Stimulated activated CD4-positive, alpha-beta T cell treated with anti-CD3 and anti-CD28 coated beads, Interleukin-4, amount 100 ng/mL, for 24 hours (primary cell): ENCODE data around the gene ZNF236.
A peak's percentile ranks its signal among the peaks of the same experiment; 100 is the strongest.

Experiments used
- DNase-seq: peaks from one replicate; pipeline ENCODE4 v3.0.0-alpha.2; 2020

The ZNF236 gene

DNA sequence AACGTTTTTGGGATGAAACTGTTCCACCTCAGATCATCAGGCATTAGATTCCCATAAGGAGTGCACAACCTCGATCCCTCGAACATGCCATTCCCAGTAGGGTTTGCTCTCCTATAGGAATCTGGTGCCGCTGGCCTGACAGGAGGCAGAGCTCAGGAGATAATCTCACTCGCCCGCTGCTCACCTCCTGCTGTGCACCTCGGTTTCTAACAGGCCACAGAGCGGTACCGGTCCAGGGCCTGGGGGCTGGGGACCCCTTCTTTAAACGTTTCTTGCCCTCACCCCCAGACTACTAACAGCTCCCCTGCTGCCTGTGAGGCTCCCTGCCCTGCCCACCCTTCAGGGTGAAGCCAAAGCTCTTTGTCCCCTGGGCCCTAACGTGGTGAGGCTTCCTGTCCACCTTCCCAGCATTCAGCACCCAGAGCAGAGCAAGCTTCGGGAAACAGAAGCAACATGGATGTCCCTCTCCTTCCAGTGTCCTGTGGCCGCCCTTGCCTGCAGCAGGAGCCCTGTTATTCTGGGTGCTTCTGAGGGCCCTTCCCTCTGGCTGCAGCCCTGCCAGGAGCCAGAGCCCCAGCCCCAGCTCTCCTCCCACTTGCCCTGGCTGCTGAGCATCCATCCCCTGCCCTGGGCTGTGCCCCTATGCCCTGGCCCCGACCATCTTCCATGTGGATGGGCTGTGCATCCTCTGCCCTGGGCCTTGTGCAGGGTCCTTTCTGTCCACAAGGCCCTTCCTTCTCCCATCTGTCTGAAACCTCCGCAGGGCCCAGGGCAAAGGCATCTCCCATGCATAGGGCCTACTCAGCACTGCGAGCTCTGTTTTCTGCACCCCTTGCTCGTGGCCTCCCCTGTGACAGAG, 170.1 kb downstream of the ZNF236 start:
- DNase-seq = no peak

DNA sequence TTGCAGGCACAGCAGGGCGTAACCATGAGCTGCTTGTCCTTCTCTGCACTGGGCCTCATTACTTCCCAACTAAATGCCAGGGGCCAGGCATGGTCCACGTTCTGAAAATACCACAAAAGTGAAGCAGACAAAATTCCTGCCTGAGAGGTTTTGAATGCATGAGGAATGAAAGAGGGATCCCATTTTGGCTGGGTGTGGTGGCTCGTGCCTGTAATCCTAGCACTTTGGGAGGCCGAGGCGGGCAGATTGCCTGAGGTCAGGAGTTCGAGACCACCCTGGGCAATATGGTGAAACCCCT, 170.7 kb downstream of the ZNF236 start:
- no peak for DNase-seq

DNA sequence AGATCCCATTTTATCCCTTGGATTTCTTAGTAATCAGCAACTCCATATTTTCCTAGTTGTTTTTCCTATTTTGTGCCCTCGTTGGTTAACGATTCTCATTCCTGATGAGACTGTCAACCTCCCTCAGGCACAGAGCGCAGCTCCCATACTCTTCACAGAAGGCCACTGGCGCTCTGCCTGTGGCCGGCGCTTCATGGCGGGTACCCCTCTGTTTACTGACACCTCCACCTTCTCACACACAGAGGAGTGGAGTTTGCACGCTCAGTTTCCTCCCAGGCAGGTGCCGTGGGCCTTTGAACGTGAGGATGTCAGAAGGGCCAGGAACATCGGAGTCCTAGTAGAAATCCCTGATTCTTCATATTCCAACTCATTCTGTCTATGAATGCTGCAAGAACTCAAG, 171.2 kb downstream of the ZNF236 start:
- DNase-seq = no peak

DNA sequence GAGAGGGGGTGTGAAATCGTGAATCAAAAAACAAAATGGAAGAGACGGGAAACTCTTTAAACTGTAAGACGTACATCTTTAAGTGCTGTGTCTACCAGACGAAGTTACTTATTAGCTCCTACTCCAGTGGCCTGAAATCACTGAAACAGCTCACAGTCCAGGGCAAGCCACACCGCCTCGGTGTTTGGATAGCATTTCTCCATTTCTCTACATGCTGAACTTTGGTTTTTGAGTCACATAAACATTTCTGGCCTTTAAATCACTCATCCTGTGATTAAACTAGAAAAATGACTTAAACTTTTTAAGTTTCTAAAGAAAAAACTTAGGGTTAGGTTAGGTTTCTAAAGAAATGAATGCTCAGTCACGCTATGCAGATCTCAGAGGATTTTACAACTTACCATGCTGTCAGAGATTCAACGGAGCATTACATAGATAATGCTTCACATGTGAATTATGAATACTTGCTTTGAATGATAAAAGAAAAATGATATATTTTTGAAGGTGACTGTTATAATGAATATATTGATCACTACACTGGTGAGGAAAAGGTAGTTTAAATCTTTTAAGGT, 171.8 kb downstream of the ZNF236 start:
- DNase-seq = no peak

DNA sequence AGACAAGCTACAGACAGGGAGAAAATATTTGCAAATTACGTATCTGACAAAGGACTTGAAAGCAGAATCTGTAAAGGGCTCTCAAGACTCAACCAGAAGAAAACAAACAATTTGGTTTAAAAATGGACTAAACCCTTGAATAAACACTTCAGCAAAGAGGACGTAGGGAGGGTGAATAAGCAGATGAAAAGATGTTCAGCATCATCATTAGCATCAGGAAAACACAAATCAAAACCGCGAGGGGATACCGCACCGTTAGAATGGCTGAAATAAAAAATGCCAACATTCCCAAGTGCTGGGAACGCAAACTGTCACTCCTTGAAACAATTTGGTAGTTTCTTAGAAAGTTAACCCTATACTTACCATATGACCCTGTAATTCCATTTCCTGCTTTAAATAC, 173.5 kb downstream of the ZNF236 start:
- no peak for DNase-seq

DNA sequence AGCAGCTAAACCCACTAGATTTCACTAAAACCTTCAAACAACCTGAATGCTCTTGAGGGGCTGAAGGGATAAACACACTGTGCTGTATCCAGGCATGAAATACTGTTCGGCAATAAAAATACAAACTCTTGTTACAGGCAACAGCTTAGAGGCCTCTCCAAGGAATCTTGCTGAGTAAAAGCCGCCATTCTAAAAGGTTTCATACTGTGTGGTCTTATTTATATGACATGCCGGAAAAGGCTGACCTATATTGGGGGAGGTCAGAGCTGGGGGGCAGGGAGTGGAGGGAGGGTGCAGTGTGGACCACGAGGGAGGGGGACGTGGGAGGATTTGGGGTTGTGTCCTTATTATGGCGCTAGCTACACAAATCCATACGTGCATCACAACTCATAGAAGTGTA, 174.1 kb downstream of the ZNF236 start:
- no peak for DNase-seq

DNA sequence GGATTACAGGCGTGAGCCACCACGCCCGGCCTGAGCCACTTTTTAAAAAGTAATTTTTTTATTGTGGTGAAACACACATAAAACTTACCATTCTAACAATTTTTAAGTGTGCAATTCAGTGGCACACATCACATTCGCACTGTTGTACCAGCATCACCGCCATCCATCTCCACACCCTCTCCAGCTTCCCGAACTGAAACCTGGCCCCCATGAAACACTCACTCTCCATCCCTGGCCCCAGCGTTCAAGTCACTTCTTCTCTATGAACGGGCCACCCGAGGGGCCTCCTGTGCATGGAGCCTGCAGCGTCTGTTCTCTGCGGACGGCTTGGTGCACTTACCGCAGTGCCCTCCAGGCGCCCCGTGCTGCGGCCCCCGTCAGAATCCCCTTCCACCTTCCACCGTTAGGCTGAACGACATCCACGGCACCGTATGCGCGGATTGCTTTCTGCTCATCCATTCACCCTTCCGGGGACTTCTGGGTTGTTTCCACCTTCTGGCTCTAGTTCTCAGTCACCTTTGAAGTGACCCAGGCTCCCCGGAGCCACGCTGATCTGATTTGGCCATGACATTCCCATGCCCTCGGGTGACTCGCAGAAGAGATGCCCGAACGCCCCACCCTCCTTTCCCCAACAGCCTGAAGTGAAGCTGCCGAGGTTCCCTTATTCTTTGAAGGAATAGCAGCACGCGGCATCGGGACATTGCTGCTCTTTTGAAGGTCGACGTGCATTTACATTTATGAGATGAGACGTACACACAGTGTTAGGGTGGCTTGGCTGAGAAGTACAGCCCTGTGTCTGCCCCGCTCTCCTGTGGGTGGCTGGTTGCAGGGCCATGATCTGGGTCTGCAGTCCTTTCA, 175.8 kb downstream of the ZNF236 start:
- no peak for DNase-seq

DNA sequence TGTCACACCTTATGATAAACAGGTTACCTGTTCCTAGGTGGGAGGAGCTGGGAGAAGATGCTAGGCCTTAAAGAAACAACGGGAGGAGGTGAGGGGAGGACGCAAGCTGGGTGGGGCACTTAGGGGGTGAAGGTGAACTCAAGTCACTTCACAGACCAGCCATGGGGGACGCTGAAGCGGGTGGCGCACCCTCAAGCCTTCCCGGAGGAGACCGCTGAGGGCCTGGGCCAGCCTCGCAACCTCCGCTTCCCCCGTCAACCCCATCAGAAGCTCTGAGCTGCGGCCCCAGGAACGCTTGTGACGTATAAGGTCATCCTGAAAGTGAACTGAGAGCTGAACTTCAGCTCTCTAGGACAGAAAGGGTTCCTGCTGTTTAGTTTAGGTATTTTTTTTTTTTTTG, 176.7 kb downstream of the ZNF236 start:
- DNase-seq = no peak

DNA sequence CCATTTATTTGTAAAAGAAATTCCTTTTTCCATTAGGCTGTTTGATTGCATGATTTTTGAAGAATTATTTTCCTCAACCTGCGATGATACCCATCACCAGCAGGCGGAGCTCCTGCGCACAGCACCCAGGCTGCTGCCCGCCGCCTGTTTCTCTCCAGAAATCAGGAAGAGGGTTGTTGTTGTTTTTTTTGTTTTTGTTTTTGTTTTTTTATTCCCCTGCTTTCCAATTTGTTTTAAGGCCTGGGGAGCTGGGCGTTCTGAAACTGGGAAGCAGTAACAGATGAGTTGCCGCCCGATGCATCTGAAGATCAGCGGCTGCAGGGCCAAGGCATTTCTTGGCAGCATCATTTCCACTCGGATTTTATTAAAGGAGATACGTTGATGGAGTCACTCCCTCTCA, 178.2 kb downstream of the ZNF236 start:
- DNase-seq = peak; percentile 53

DNA sequence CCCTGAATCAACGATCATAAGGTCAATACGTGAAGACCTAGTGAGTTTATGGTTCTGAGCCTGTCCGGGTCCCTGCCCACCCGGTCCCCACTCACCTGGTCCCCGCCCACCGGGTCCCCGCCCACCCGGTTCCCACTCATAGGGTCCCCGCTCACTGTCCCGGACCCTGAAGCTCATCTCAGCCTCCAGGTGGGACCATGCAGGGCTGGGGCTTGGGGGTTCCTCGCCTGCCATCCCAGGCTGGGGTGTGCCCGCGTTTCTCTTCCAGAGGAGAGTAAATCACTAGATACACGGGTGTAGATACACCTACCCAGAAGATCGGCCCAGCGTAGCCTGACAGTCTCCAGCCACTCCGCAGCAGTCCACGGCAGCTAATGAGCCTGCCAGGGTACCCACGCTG, 178.7 kb downstream of the ZNF236 start:
- DNase-seq = no peak

DNA sequence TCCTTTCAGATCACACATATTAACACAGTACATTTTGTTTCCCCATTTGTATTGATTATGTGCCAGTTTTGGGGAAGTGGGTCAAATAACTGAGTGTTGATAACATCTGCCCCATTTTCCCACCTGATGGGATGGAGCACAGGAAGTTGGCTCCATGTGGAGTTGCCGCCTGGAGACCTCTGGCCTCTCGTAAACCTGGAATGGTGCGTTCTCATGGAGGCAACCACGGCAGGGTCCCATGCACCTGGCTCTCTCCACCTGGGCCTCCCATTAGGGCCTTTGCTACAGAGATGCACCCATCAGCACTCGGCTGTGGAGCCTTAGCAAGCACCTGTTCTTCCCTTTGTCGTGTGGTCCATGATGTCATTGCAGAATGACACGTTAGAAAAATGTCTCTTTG, 179.6 kb downstream of the ZNF236 start:
- no peak for DNase-seq

DNA sequence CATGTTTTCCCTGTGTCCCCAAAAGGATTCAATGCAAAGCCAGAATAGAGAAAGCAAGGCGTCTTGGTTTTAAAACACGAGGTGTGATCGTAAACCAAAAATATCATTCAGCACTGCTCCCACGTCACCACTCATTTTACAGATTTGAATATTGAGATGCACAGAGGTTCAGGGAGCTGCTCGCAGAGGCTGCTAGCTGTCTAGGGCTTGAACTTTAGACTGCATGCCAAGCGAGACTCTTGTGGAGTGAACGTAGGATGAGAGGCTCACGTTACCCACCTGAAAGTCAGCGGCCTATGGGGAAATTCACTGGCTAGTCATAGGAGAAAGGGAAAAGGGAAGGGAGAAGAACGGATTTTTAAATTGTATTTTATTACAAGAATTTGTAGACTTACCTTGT, 180.1 kb downstream of the ZNF236 start:
- DNase-seq = no peak

DNA sequence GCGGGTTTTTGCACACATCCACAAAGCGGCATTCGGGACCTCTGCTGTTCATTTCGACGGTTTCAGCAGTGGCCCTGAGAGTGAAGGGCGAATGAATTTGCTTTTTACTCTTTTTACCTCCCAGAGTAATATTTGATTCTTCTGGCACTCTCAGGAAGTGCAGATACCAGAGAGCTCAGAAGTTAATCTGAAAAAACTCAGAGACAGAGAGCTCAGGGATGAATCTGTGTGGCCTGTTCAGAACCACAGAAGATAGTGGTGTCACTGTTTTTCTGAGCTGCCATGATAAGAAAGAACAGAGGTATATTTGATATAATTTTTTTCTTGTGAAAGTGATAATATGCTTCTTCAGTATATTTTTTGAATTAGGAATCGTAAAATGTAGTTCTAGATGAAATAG, 181.0 kb downstream of the ZNF236 start:
- no peak for DNase-seq

DNA sequence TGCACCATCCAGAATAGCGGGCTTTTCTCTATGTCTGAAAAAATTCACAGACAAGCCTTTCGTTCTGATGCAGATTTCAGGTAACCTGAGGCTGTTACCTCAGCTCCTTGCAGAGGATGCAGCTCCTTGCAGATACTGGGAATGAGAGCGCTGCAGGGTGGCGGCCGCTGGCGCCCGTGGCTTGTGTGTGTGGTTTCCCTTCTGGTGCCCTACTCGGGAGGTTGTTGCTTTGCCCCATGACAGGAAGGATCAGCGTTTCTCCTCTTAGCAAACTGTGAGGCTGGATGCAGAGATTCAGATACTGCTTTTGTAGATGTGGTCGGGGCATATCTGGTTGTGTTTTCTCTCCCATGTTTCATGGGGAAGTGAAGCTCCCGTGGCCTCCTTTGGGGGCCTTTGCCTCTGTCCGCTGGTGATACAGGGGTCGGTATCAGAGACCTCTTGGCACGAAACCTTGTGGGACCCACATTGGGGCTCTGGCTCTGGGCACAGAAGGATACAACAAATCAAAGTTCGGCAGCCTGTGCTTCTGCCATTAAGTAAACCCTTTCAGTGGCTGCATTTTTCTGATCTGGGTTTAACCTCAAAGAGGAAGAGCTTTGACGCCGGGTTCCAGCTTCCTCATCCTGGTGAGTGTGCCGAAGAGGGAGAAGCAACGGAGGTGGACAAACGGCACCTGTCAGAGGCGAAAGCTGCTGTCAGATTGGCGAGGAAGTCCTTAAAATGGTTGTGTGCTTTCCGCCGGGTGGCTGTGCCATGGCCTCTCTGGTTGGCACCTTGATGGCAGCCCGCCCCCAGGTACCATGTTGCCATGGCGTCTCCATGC, 182.4 kb downstream of the ZNF236 start:
- no peak for DNase-seq

DNA sequence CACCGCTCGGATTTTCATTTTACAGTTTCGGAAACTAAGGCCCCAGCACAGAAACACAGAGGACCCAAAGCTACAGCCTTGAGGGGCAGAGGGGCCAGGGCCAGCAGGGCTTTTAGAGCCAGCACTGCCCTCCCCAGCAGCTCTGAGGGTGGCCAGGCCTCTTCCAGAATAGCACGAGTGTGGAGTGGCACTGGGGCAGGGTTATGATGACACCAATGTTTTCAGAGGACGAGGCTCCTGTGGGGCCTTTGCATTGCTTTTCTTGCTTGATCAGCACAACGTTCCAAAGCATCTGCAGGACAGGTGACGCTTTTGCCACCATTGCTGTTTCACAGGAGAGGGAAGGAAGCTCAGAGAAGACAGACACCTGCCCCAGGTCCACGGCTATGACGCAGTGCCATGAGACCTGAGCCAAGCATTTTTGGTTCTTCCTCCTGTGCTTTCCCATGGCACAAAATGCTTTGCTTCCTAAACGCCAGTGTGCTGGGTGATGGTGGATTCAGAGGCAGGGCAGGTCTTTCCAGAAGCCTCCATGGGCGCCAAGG, 183.4 kb downstream of the ZNF236 start:
- no peak for DNase-seq

DNA sequence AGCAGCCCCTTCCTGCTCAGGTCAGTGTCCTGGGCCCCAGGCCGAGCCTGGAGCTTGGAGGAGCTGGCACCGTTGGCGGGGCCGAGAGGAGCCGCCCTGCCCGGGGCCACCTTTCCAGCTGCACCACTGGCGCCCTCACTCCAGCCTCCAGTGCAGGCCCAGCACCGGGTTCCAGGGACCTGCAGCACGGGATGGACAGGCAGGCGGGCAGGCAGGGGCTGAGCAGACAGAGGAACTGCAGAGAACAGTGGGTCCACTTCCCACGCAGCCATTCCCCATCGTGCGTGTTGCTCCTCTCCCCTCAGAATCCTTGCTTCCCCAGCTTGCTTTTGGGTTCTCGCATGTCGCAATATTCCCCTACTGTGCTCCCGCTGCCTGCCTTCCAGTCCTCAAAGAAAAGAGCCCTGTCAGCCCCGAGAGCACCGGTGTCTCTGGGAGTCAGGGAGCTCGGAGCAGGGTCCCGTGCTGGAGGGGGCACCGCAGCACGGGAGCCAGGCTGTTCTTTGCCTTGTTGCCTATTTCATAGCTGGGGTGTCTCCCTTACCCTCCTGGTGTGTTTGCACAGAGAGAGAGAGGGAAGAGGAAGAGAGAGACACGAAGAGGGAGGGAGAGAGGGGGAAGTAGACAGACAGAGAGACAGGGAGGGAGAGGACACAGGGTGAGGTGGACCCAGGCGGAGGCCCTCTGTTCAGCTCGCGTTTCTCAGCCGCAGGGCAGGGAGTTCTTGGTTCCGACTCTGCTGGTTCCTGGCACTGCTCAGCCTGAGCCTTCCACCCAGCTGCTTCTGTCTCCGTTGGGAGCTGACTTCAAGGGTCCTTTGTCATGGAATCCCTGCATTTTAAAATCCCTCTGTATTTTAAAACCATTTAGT, 184.2 kb downstream of the ZNF236 start:
- no peak for DNase-seq

DNA sequence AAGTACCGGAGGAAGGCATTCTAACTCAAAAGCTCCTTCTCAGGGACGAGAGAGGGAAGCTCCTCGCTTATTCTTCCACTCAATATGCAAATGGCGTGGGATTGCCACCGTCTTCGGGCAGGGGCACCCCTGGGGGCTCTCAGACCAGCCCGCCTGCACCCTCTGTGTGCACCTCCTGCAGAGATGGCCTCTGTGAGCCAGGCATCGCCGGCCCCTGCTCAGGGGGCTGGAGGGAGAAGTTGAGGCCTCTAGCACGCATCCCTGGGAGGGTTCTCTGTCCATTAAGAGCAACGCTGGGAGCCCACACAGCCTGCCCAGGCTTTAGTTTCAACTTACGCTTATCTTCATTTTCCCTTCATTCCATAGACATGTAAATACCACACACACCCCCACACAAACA, 184.9 kb downstream of the ZNF236 start:
- no peak for DNase-seq

DNA sequence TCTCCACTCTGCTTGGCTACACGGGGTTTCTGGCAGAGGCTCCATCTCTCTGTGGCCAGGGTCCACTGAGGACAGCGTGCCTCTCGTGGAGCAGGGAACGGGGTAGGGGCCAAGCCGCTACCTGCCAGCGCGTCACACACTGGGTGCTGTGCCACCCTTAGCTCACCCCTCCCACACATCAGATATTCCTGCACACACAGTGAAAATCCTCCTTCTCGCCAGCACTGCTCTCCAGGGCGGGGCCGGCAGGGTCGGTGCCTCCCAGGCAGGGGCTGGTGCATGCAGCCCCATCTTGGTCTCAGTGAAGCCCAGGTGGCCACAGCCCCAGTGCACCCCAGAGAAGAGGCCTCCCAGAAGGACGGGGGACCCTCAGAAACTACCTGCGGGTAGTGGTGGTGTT, 185.6 kb downstream of the ZNF236 start:
- DNase-seq = no peak

DNA sequence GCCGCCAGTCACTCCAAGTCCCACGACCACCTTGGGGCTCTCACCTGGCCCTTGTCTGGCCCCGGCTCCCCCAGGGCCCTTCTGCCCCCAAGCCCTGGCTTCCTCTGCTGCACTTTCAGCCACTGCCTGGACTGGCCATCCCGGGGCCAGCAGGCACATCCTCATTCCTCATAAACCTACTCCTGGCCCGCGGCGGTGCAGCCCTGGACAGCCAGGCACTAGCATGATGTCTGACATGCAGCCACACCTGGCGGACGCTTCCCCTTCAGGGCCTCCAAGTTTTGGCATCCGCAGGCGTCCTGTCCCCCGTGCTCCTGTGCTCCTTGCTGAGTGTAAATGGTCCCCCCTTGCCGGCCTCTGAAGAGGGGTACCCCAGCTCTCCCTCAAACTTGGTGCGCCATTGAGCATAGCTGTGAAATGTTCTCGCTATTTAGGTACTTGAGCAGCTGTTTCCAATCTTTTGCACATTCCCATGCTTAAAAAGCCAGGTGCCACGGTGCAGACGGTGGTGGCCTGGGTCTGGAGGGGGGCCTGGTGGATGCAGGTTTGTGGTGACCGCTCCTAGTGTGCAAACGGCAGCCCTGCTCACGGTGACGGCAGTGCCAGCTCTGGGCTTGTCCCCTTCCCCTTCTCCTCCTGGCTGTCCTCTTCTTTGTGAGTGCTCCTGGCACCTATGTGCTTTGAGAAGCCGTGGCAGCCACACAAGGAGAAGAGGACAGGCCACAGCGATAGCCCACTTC, 186.4 kb downstream of the ZNF236 start:
- no peak for DNase-seq

DNA sequence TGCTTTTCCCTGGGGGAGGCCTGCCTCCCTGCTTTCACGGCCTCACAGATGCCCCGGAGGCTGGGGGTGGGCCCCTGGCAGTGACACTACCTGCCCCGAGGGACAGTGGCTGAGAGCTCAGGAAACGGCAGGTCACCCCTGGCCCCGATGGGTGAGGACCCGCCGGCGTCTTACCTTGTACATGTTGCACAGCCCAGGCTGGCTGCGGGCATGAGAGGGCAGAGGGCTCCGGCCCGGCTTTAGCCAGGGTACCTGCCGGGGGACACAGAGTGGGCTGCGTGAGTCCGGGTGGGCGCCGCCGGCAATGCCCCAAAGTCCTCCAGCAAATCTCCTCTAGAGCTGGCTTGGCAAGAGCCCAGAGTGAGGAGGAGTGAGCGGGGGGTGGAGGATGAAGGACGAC, 187.3 kb downstream of the ZNF236 start:
- no peak for DNase-seq

DNA sequence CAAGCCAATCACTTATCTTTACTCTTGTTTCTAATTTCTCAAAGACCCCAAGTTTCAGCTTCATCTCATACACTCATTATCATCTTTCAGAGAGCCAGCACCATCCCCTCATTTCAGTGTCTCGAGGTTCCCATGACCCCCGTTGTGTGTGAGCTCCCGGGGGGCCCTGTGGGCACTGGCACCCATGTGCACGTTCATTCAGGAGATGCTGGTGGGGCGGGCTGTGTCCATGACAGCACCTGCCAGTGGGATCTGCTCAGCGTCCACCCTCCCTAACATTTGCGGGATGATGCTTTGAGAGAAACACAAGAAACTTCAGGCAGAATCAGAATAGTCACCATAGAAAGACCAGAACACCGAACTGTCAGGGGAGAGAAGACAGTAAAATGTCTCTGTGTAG, 189.8 kb downstream of the ZNF236 start:
- DNase-seq = no peak
